HG02870 (cell line): ENCODE results near the gene PCNX3.

ENCODE experiments used
- ATAC-seq: cut with Tn5 transposase; IDR thresholded peaks from one replicate; pipeline ENCODE4 v1.9.1; 2021; ENCODE audit warnings: mild to moderate bottlenecking, moderate library complexity; ENCODE audit not compliant: unreplicated experiment

The PCNX3 gene

GRCh38 chr11:65615229-65615949 is at the start of gene PCNX3:
PCNX3 (plus strand) TSS chr11:65615776; CDS start chr11:65616312, 536 bp downstream.
- ATAC-seq, result peak; percentile 79

GRCh38 chr11:65569164-65569972 is 46.2 kb upstream of the PCNX3 start:
- ATAC-seq, result peak; percentile 3

- peak; percentile 67 for ATAC-seq
Measured at GRCh38 chr11:65569973-65570918, 45.3 kb upstream of the PCNX3 start, which contains the start of gene ZNRD2. ZNRD2 (plus strand) TSS chr11:65570477; CDS start chr11:65570492, 15 bp downstream.

- no peak for ATAC-seq
Measured at GRCh38 chr11:65571420-65571819, 44.2 kb upstream of the PCNX3 start.

GRCh38 chr11:65571940-65572339 is 43.6 kb upstream of the PCNX3 start:
- ATAC-seq, result no peak

GRCh38 chr11:65572356-65573051 is 43.1 kb upstream of the PCNX3 start, which contains the start of gene FAM89B:
FAM89B (plus strand) TSS chr11:65572538; CDS start chr11:65572670, 132 bp downstream.
- no peak for ATAC-seq

GRCh38 chr11:65573391-65574079 is 42.0 kb upstream of the PCNX3 start:
- ATAC-seq, result no peak

- no peak for ATAC-seq
Measured at GRCh38 chr11:65574109-65574810, 41.3 kb upstream of the PCNX3 start.

GRCh38 chr11:65574811-65575567 is 40.6 kb upstream of the PCNX3 start:
- ATAC-seq, result no peak

GRCh38 chr11:65575568-65576231 is 39.9 kb upstream of the PCNX3 start, which contains the start of gene EHBP1L1:
EHBP1L1 (plus strand) TSS chr11:65576053; CDS start chr11:65576303, 250 bp downstream.
- ATAC-seq, result peak; percentile 27

- no peak for ATAC-seq
Measured at GRCh38 chr11:65576232-65576866, 39.2 kb upstream of the PCNX3 start.

GRCh38 chr11:65576867-65577755 is 38.5 kb upstream of the PCNX3 start:
- no peak for ATAC-seq

- ATAC-seq, result no peak
Measured at GRCh38 chr11:65577756-65578109, 37.8 kb upstream of the PCNX3 start.

- ATAC-seq, result no peak
Measured at GRCh38 chr11:65578134-65578533, 37.4 kb upstream of the PCNX3 start.

- ATAC-seq, result no peak
Measured at GRCh38 chr11:65578667-65579066, 36.9 kb upstream of the PCNX3 start.

GRCh38 chr11:65579291-65579690 is 36.3 kb upstream of the PCNX3 start:
- ATAC-seq, result no peak
